OCI-LY3 (cell line): ENCODE measurements around the gene CRYBB2.

ENCODE experiments used
- EZH2phosphoT487 ChIP-seq: fragments of 200-600 bp; shearing (Covaris generic); IDR thresholded peaks from 2 replicates; pipeline ENCODE4 v1.6.1; 2018; ENCODE audit warnings: antibody characterized with exemption, mixed run types, low read depth
- TF ChIP-seq, protein P1 (sequence below): fragments of 200-600, 300-600 bp; sonication (generic); IDR thresholded peaks from 2 replicates; pipeline ENCODE4 v1.5.1; 2014; ENCODE audit warnings: antibody characterized with exemption, low read length, low read depth

GRCh38 chr22:25186140-25186539 lies 33.3 kb upstream of the CRYBB2 start:
- TF ChIP-seq, protein P1, sequence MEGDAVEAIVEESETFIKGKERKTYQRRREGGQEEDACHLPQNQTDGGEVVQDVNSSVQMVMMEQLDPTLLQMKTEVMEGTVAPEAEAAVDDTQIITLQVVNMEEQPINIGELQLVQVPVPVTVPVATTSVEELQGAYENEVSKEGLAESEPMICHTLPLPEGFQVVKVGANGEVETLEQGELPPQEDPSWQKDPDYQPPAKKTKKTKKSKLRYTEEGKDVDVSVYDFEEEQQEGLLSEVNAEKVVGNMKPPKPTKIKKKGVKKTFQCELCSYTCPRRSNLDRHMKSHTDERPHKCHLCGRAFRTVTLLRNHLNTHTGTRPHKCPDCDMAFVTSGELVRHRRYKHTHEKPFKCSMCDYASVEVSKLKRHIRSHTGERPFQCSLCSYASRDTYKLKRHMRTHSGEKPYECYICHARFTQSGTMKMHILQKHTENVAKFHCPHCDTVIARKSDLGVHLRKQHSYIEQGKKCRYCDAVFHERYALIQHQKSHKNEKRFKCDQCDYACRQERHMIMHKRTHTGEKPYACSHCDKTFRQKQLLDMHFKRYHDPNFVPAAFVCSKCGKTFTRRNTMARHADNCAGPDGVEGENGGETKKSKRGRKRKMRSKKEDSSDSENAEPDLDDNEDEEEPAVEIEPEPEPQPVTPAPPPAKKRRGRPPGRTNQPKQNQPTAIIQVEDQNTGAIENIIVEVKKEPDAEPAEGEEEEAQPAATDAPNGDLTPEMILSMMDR, result no peak
- no peak for TF ChIP-seq EZH2phosphoT487
